RPMI7951 (cell line): ENCODE results near the gene GYS2. TPM values are rescaled to one million over a fixed set of nuclear protein-coding genes. Genes with fewer than 3 reads are reported as not detected.

Experiments
- DNase-seq: peaks from one replicate; pipeline ENCODE4 v3.0.0-alpha.2; 2012; ENCODE audit warnings: low read depth
- total RNA-seq: library from RNA; depleted of rRNA; stranded (reverse); fragments of >200 nt; shearing (Covaris generic); gene quantifications from 2 replicates; pipeline ENCODE4 v1.2.3, GENCODE V29; 2014

Gene GYS2
- total RNA-seq, 1 experiment from 2014 or later: not detected

DNA sequence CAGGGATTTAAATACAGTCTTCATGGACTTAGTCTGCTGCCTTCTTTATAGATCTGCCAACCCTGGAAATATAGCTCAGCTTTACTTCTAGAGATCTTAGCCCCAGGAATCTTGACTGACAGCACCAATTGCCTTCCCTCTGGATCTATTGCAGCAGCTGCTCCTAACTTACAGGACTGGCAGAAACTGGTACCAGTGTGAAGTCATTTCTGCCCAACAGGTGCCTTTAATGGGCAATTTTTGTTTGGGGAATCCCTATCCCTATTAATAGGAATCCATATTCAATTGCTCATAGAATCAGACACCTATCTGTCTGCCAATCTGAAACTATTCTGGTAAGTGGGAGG is 51.3 kb downstream of the GYS2 start:
- DNase-seq: no peak

DNA sequence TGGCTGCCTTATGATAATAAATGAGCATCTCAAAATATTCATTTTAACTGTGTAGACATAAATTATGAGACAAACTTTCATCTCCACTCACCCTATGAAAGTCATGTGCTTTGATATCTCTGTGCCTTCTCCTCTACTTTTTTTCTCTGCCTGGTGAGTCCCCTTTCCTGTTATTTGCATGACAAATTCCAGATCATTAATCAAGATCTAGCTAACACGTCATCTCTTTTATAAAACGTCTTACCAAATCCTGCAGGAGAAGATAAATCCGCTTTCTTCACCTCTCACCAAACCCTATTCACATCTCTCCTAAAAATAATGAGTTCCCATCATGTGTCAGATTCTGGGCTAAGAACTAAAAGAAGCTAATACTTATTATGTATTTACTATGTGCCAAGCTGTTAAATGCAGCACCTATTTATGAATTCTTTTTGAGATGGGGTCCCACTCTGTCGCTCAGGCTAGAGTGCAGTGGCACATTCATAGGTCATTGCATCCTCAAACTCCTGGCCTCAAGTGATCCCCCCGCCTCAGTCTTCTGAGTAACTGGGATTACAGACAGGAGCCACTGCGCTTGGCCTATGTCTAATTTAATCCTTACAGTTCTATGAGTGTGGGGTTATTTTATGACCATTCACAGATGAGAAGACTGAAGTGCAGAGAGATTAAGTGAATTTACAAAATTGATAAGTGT is 51.9 kb downstream of the GYS2 start:
- no peak for DNase-seq

DNA sequence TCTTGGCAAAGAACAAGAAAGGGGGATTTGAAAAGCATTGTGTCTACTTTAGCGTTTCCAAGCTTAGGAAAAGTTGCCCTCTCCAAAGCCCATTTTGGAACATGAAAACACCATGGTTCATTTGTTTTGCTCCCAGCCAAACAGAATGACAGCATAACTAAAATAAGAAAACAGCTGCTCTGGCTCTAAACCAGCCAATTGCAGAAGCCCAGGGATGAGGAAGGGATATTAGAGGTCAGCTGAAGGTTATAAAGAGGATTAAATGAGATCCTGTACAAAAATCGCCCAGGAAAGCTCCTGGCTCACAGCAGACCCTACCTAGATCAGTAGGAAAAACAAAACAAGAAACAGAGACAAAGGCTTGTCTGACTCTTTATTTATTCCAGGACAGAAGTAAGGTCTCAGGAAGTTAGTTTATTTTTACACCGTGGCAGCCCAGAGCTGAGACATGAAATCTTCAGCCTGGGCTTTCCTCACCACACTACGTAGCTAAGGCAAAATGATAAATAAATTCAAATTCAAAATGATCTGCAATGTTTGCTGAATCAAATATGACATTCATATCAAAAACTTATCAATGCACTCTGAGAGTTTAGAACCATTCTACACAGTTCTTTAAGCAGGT is 52.7 kb downstream of the GYS2 start:
- DNase-seq: no peak

DNA sequence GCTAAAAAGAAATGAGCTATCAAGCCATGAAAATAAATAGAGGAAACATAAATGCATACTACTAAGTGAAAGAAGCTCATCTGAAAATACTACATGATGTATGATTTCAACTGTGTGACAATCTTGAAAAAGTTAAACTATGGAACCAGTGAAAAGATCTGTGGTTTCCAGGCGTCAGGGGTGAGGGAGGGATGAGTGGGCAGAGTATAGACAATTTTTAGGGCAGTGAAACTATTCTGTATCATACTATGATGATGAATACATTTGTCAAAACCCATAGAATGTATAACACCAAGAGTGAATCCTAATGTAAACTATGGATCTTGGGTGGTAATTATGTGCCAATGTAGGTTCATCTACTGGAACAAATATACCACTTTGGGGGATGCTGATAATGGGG is 57.2 kb downstream of the GYS2 start:
- no peak for DNase-seq

DNA sequence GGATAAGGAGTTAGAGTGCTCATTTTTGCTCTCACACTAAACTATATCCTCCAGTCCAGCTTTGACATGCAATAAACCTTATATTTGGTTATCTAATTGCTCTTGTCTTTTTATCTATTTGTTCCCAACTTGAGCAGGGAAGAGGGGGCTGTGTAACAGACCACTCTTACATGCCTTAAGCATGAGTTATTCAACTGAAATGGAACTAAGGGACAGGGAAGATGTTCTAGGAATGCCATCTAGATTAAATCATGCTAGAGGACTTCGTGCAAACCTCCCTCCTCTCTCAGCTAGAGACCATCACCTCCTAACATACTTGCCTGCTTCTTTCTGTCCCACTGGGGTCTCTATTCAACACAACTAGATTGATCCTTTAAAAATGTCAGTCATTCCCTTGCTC is 57.9 kb downstream of the GYS2 start:
- no peak for DNase-seq

DNA sequence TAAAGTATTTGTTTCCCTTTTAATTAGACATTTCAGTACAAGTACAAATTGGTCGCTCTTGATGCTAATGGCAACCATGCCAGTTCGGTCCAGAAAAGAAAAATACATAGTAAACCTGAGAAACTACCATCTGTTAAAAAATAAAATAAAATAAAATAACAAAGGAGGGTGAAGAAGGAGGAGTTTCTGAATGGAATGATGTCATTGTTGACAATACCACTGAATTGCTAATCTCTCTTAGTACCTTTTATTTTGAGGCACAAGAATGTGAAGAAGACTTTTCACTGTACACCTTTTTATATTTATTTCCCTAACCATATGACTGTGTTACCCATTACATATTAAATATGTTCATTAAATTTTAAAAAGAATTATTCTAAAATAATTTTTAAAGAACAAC is 59.1 kb downstream of the GYS2 start:
- DNase-seq: no peak

DNA sequence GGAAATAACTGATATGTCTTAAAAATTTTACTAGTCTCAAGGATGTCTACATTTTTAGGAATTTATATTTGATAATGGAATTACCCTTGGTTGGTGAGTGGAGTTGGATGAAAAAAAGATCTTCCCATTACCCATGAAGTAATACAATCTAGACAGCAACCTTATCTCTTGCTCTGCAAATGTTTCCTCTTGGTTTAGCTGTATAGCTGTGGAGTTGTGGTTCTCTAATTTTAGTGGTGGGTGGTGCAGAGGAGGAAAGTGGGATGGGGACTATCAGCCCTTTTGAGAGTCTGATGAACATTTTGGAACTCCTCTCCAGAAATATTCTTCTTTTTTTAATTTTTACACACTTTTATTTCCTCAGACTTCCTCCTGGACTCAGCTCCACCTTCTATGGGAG is 61.5 kb downstream of the GYS2 start:
- no peak for DNase-seq

DNA sequence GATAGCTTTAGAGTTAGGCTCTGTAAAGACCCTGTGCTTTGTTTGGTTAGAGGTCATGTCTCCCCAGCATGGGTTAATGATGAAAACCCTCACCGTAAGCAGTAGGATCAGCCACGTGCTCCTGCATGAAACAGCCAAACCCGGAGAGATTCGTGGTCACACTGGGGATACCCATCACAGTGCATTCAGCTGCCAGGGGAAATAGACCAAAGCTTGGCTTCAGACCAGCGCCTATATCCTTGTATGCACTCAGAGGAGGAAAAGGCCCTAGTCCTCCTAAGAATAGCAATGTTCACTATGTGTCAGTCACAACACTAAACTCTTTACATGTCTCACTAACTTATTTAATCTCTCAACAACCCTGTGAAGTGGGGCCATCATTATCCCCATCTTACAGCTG is 62.2 kb downstream of the GYS2 start:
- no peak for DNase-seq

DNA sequence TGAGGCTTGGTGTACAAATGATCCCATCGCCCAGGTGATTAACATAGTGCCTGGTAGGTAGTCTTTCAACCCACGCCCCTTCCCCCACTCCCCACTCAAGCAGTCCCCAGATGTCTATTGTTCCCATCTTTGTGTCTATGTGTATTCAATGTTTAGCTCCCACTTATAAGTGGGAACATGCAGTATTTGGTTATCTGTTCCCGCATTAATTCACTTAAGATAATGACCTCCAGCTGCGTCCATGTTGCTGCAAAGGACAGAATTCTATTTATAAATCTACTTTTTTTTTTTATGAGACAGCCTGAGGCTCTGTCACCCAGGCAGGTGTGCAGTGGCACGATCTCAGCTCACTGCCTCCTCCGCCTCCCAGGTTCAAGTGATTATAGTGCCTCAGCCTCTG is 62.9 kb downstream of the GYS2 start:
- DNase-seq: no peak

DNA sequence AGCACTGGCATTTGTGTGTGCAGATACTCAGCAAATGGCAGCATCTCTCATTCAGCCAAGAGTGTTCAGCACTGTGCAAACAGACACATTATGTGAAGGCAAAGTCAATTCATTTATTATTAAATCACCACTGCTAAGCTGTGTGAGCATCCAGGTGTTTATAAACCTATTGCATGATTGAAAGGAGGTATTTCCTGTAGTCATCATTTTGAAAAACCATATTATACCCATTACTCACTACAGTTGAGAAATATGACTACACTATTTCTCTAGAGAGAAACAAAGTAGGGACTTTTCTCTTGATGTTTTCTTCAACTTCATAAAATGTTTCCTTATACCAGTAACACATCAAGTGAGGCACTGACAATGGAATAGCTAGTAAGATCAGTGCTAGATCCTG is 64.8 kb downstream of the GYS2 start:
- DNase-seq: no peak

DNA sequence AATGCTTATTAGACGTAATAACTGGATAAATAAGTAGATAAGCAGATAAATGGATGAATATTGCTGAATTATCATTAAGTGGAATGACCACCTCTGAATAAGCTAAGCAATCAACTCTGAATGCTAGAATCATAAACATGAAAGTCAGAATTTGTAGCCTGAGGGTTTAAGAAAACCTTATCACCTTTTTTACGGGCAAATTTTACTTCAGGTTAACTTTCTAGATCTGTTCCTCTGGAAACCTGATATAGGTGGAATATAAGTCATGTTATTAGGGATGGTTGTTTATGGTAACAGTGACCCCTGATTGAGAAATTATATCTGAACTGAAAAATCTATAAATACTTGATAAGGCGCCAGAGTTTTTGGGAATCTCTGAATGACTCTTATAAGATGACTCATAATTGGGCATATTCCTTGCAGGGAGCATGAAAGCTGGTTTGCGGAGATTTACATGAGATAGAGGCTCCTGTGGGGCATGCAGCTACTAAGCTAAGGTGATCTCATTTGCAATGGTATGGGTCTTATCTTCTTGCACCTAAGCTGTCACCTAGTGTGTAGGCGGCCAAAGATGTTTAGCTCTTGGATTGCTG is 66.5 kb downstream of the GYS2 start:
- DNase-seq: no peak

DNA sequence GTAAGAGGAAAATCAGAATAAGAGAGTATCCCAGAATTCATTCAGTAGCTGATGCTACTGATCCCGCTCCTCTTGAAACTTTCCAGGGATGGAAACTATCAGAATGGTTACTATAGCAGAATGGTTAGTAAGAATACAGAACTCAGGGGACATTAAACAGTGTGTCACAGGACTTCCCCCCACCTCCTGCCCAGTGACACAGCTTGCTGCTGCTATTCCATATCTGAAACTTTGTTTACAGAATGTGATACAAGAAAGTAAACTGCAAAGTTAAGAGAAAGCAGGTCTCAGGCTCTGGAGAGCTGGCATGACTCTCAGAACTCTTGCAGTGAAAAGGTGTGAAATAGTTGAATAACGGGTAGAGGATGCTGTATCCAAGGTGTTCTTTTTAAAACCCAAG is 75.2 kb downstream of the GYS2 start:
- DNase-seq: no peak

DNA sequence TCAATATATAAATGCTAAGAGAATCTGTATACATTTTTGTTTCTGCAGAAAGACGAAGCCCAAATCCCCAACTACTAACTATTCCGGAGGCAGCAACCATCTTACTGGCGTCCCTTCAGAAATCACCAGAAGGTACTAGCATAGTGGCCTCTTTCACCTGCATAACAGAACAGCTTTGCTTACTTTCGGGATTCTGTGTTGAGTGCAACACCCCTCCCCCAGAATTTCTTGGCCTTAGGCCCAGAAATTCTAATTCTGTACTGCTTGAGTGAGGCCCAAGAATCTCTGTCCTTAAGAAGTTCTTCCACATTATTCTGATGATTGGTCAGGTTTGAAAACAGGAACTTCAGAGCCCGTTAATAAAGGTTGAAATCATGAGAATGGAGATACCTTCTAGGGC is 75.7 kb downstream of the GYS2 start:
- DNase-seq: no peak

DNA sequence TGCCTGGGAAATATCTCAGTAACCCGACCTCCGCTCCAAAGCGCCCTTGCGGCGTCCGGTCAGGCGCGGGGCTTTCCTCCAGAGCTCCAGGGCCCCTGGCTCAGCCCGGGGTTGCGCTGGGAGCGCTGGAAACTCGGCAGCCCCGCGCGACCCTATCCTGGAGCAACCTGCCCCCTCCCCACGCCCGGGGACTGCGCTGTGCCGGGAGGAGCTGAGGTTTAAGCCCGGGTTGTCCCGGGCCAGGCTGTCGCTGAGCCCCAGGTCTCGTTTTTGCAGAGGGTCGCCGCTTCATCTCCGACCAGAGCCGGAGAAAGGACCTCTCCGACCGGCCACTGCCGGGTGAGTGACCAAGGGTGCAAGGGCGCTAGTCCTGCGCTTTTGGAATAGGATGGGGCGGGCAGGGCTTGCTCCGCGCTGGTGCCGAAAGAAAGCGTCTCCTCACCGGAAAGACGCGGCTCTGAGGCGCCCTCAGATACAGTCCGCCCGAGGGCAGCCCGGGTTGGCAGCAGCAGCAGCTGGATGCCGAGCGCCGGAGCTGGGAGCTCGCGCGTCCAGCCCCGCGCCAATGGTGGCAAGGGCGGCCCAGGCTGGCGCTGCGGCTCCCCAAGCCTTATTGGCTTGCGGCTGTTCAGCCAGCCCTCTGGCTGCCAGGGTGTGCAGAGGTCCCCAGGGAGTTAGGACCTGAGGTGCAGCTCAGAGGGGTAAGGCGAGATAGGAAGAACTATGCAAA is 77.0 kb downstream of the GYS2 start:
- DNase-seq: peak; percentile 66

DNA sequence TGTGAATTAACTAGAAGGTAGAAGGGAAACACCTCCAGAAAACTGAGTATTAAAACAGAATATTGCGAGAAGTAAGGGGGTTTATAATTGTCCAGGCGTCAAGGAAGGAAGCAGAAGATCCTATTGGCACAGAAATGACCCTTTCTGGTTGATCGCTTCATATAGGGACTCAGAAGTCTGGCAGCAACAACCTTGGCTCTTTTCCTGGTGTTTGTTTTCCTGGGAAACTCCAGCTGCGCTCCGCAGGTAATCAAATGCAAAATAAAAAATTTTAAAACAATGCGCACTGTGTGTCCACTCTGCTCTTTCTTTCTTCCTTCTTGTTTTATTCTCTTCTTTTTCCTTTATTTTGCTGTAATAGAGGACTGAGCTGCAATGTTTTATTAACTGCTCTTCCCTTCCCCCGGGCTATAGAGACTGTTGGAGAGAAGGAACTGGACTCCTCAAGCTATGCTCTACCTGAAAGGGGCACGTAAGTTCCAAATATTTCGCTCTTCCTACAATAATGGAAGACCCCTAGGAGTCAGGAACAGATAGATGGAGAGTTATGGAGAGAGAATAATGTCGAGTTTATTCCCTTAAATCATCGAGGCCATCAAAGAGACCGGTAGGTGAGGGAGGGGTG is 77.8 kb downstream of the GYS2 start:
- DNase-seq: no peak

DNA sequence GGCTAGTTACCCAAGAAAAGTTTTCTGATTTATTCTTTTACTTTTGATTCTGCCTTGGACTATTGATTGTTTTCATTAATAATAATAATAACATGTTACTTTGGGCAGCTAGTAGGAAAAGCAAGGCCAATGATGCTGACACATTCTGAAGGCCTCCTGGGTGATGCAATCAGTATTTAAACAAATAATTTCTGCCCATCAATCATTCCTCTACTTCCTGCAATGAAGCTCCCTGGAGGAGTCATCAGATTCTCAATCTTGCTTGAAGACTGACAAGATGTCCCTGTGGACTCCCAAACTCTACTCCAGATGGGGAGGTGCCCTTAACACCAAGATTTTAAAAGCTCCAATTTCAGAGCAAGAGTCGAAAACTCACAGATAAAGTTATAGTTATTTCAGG is 78.6 kb downstream of the GYS2 start, which contains the start of gene SPX:
Gene SPX (plus strand): TSS at position 244 of the 400 bp plus-strand sequence. CDS start 177 bp downstream, outside the sequence.
- DNase-seq: no peak

DNA sequence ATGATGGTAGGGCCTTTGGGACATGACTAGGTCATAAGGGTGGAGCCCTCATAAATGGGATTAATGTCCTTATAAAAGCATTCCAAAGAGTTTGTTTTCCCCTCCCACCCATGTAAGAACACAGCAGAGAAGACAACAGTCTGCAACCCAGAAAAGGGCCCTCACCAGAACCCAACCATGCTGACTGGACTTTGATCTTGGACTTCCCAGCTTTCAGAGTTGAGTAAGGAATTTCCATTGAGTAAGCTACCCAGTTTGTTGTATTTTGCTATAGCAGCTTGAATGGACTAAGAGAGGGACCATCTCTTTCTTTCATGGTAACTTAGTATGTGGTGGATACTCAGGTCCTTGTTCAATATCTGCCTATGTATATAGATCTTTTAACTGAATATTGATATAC is 81.5 kb downstream of the GYS2 start:
- no peak for DNase-seq

DNA sequence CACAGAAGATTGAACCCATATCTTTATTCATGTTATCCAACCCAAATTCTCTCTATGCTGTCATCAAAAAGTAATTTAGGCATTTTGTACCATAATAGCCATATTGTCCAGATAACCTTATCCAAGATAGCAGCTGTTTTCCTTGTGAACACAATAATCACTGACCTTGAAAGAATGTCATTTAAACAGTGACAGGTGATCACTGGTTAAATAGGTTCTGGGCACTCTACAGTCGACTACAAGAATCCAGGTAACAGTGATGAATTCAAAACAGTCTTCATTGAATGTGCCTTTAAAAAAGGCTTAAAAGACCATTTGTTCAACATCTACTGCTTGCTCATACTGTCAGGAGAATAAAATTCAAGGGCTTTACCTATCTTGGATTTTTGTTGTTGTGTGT is 83.1 kb downstream of the GYS2 start:
- DNase-seq: no peak

DNA sequence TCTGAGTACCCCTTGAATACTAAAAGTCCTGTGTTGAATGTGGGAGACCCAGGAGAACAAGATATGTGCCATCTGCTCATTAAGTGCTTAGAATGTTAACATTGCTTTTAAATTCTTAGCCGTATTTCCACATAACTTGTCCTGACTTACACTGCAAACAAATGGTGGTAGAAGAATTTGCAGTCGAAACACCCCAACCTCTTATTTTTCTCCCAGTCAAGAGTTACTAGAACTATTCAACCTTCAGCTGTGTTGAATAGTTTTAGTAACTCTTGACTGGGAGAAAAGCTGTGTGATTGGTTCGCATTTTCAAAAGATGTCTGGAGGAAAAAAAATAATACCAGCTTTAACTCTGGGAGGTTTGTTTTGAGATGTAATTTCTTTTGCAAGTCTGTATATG is 86.2 kb downstream of the GYS2 start:
- no peak for DNase-seq

DNA sequence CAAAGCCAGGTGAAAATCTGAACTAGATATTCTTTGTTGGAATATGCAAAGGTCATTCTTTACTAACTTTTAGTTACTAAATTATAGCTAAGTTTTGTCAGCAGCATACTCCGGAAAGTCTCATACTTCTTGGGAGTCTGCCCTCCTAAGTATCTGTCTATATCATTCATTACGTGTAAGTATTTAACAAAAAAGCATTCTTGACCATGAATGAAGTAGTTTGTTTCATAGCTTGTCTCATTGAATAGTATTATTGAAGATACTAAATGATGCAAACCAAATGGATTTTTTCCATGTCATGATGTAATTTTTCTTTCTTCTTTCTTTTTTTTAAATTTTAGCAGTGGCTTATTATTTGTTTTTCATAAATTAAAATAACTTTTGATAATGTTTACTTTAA is 88.4 kb downstream of the GYS2 start:
- DNase-seq: no peak

DNA sequence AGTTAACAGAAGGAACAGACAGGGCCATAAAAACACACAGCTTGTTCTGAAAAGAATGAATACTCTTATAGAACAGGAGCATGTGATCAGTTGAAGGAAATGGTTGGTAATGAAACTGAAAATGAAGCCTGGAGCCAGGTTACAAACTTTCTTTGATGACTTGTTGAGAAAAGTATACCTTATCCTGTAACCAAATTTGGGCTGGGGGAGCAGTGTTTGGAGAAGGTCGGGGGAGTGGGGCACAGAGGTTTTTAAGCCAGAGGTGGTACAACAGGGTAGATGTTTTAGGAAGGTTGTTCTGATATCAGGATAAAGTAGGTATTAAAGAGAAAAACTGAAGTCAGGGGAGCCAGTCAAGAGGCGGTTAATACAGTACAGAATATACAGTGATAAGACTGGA is 94.9 kb downstream of the GYS2 start:
- no peak for DNase-seq

DNA sequence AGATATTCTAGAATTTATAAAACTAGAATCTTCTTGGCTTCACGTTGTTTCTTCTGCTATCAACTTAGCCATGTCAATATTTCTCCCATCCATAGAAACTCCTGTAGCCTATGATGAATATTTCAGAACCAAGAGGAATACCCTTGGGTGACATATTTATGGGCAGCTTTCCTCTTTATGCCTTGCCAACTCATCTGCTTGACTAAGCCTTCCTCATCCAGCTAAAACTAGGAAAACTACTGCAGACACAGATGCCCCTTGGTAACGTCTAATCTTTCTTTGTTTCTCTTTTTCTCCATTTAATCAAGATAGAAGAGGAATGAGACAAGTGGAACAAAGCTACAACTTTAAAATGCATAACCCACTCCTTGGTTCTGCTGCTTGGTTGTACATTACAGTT is 96.8 kb downstream of the GYS2 start:
- DNase-seq: no peak
